H9 (cell line): Measurements from ENCODE around the gene IER3. TPM values are rescaled to one million over a fixed set of nuclear protein-coding genes. Genes with fewer than 3 reads are reported as not detected.

ENCODE experiments used
- DNase-seq: peaks from one replicate; pipeline ENCODE4 v3.0.0-alpha.2; 2017
- H2AFZ ChIP-seq: one replicate; pipeline ENCODE4 v1.6.1; 2013; ENCODE audit warnings: mild to moderate bottlenecking, low read length, control low read depth, moderate library complexity
- H2AK5ac ChIP-seq: 2 replicates; pipeline ENCODE4 v1.6.1; 2013; ENCODE audit warnings: low read length, control low read depth, mixed read lengths; ENCODE audit not compliant: insufficient read length
- H2BK120ac ChIP-seq: one replicate; pipeline ENCODE4 v1.6.1; 2013; ENCODE audit warnings: low read depth, mild to moderate bottlenecking, low read length, control low read depth, inconsistent platforms; ENCODE audit not compliant: poor library complexity, severe bottlenecking
- H2BK12ac ChIP-seq: 2 replicates; pipeline ENCODE4 v1.6.1; 2013; ENCODE audit warnings: low read length, control low read depth, mixed read lengths, low read depth; ENCODE audit not compliant: insufficient read length
- H2BK15ac ChIP-seq: 2 replicates; pipeline ENCODE4 v1.6.1; 2013; ENCODE audit warnings: low read depth, low read length, control low read depth
- H2BK20ac ChIP-seq: one replicate; pipeline ENCODE4 v1.6.1; 2013; ENCODE audit warnings: low read depth, mild to moderate bottlenecking, low read length, control low read depth, inconsistent platforms; ENCODE audit not compliant: poor library complexity, severe bottlenecking
- H2BK5ac ChIP-seq: 2 replicates; pipeline ENCODE4 v1.6.1; 2013; ENCODE audit warnings: low read length, control low read depth, mixed read lengths; ENCODE audit not compliant: insufficient read length
- H3K14ac ChIP-seq: 2 replicates; pipeline ENCODE4 v1.6.1; 2013; ENCODE audit warnings: low read length, control low read depth; ENCODE audit not compliant: insufficient read depth
- H3K18ac ChIP-seq: 2 replicates; pipeline ENCODE4 v1.6.1; 2013; ENCODE audit warnings: low read depth, mild to moderate bottlenecking, mixed read lengths, low read length, control low read depth; ENCODE audit not compliant: insufficient read length
- H3K23ac ChIP-seq: 2 replicates; pipeline ENCODE4 v1.6.1; 2013; ENCODE audit warnings: low read length, control low read depth, mixed read lengths, low read depth; ENCODE audit not compliant: insufficient read length
- H3K23me2 ChIP-seq: 2 replicates; pipeline ENCODE4 v1.6.1; 2013; ENCODE audit warnings: low read depth, mild to moderate bottlenecking, mixed read lengths, low read length, control low read depth; ENCODE audit not compliant: insufficient read length, poor library complexity, severe bottlenecking
- H3K27ac ChIP-seq: 2 replicates; pipeline ENCODE4 v1.5.1; 2013; ENCODE audit warnings: low read length, control low read depth, mixed read lengths, low read depth; ENCODE audit not compliant: insufficient read length
- H3K27me3 ChIP-seq: 2 replicates; pipeline ENCODE4 v1.6.1; 2013; ENCODE audit warnings: low read length, control low read depth, inconsistent platforms; ENCODE audit not compliant: insufficient read depth
- H3K4ac ChIP-seq: 2 replicates; pipeline ENCODE4 v1.6.1; 2013; ENCODE audit warnings: low read depth, mild to moderate bottlenecking, control low read depth, inconsistent platforms, low read length, moderate library complexity
- H3K4me1 ChIP-seq: 2 replicates; pipeline ENCODE4 v1.6.1; 2013; ENCODE audit warnings: low read length, control low read depth, inconsistent platforms; ENCODE audit not compliant: insufficient read depth
- H3K4me2 ChIP-seq: 2 replicates; pipeline ENCODE4 v1.6.1; 2013; ENCODE audit warnings: low read length, control low read depth, mixed read lengths; ENCODE audit not compliant: insufficient read length, insufficient read depth
- H3K56ac ChIP-seq: 2 replicates; pipeline ENCODE4 v1.6.1; 2013; ENCODE audit warnings: low read depth, mild to moderate bottlenecking, mixed read lengths, low read length, control low read depth; ENCODE audit not compliant: insufficient read length
- H3K79me1 ChIP-seq: 2 replicates; pipeline ENCODE4 v1.6.1; 2013; ENCODE audit warnings: low read depth, mild to moderate bottlenecking, moderate library complexity, low read length, control low read depth, inconsistent platforms; ENCODE audit not compliant: insufficient read depth, poor library complexity, severe bottlenecking
- H3K79me2 ChIP-seq: 2 replicates; pipeline ENCODE4 v1.6.1; 2013; ENCODE audit warnings: low read length, control low read depth, inconsistent platforms; ENCODE audit not compliant: insufficient read depth
- H3K9ac ChIP-seq: 2 replicates; pipeline ENCODE4 v1.6.1; 2013; ENCODE audit warnings: low read length, control low read depth, mixed read lengths; ENCODE audit not compliant: insufficient read length; ENCODE audit errors: extremely low read depth
- H3K9me3 ChIP-seq: one replicate; pipeline ENCODE4 v1.6.1; 2013; ENCODE audit warnings: low read depth, low read length, inconsistent platforms; ENCODE audit not compliant: control insufficient read depth
- H3T11ph ChIP-seq: one replicate; pipeline ENCODE4 v1.6.1; 2013; ENCODE audit warnings: mild to moderate bottlenecking, low read length, control low read depth, inconsistent platforms
- H4K20me1 ChIP-seq: one replicate; pipeline ENCODE4 v1.6.1; 2013; ENCODE audit not compliant: control insufficient read depth, insufficient read length, insufficient read depth
- H4K5ac ChIP-seq: 2 replicates; pipeline ENCODE4 v1.6.1; 2013; ENCODE audit warnings: low read depth, mild to moderate bottlenecking, mixed read lengths, low read length, control low read depth; ENCODE audit not compliant: insufficient read length
- H4K8ac ChIP-seq: replicated peaks from 2 replicates; pipeline ENCODE4 v1.6.1; 2013; ENCODE audit warnings: low read length, control low read depth, mixed read lengths, low read depth; ENCODE audit not compliant: insufficient read length
- H4K91ac ChIP-seq: 2 replicates; pipeline ENCODE4 v1.6.1; 2013; ENCODE audit warnings: low read depth, mild to moderate bottlenecking, moderate library complexity, mixed read lengths, low read length, control low read depth; ENCODE audit not compliant: insufficient read length
- H3K27ac Mint-ChIP-seq, 3 experiments: 2 replicates in 2 of 3; 3 replicates in 1 of 3; pipeline ENCODE4 v1.8.0; 2020 to 2021; ENCODE audit warnings: mixed read lengths in 3 of 3, mild to moderate bottlenecking in 1 of 3, moderate library complexity in 1 of 3
- H3K27me3 Mint-ChIP-seq: 2 replicates; pipeline ENCODE4 v1.8.0; 2021; ENCODE audit warnings: low read depth, mild to moderate bottlenecking, moderate library complexity, mixed read lengths
- H3K36me3 Mint-ChIP-seq, 3 experiments: 2 replicates in 2 of 3; 3 replicates in 1 of 3; pipeline ENCODE4 v1.8.0; 2020 to 2021; ENCODE audit warnings: low read depth in 3 of 3, mixed read lengths in 3 of 3; ENCODE audit not compliant: insufficient read depth in 1 of 3
- H3K4me1 Mint-ChIP-seq, 2 experiments: 2 replicates each; pipeline ENCODE4 v1.8.0; 2020; ENCODE audit warnings: mixed read lengths in 2 of 2
- H3K4me3 Mint-ChIP-seq, 2 experiments: 2 replicates in 1 of 2; 3 replicates in 1 of 2; pipeline ENCODE4 v1.8.0; 2020 to 2021; ENCODE audit warnings: mild to moderate bottlenecking in 2 of 2, mixed read lengths in 2 of 2, moderate library complexity in 1 of 2
- H3K9me3 Mint-ChIP-seq, 2 experiments: 2 replicates in 1 of 2; 3 replicates in 1 of 2; pipeline ENCODE4 v1.8.0; 2020; ENCODE audit warnings: mild to moderate bottlenecking in 2 of 2, mixed read lengths in 2 of 2, moderate library complexity in 1 of 2
- WGBS: extraction: QIAGEN DNeasy Blood & Tissue Kit; methylation state at CpG from one replicate; pipeline ENCODE4 v1.1.7; 2013; ENCODE audit warnings: missing lambda C conversion rate, low lambda C conversion rate, mixed read lengths; ENCODE audit not compliant: insufficient read length; ENCODE audit errors: extremely low coverage; 5-methylcytosine and 5-hydroxymethylcytosine counted together
- total RNA-seq: library from RNA; stranded (reverse); gene quantifications from 2 replicates; pipeline ENCODE4 v1.2.1, GENCODE V29; 2021
- TF ChIP-seq, protein P1 (sequence below): fragments of 200-600 bp; sonication (generic); conservative IDR thresholded peaks from 3 replicates; pipeline ENCODE4 v1.8.0; 2021; ENCODE audit warnings: antibody characterized with exemption, mild to moderate bottlenecking

IER3 gene
- total RNA-seq, 1 experiment from 2014 or later = 43.5 TPM

DNA sequence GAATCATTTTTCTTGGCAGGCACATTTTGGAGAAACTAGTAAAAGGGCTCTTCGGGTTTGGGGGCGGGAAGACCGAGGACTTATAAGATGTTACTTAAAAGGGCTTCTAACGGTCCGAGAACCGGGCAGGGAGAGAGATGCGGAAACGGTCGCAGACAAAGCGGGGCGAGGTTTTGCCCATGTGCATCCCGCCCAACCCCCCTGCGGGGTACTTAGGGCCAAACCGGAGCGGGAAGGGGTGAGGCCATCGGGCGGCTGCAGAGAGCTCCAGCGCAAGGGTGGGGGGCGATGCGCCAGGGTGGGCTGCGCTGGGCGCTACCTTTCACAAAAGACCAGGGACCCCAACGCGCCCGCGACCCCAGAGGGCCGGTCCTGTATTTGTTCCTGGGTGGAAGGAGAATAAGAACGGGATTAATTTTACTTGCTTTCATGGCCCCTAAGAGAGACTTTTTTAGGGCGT, 23.6 kb downstream of the IER3 start:
- Histone ChIP-seq H2BK120ac (peak overlapping the region; percentile 74), H2BK5ac (no peak overlapping the region)

More for the DNA sequence above, 23.6 kb downstream of the IER3 start:
- H4K8ac ChIP-seq = no peak overlapping the region
- H3K23ac ChIP-seq = no peak overlapping the region
- peak overlapping the region; percentile 99 to 100 (median 99) for H3K27ac Mint-ChIP-seq
- H3K23me2 ChIP-seq = peaks cover 15% of the 10 kb centered on the region
- H3K79me1 ChIP-seq = no peaks in the 10 kb centered on the region
- peak overlapping the region; percentile 93 to 98 for H3K4me3 Mint-ChIP-seq
- no CpG with 5 or more reads among the region's 29 CpGs for WGBS
- DNase-seq = peak; percentile 59
- no peak overlapping the region for H3K56ac ChIP-seq
- H3K4me1 Mint-ChIP-seq = peaks cover 39 to 55% of the 10 kb centered on the region in 2 experiments
- no peak overlapping the region for H2BK12ac ChIP-seq
- H2AK5ac ChIP-seq = no peak overlapping the region
- H3K27me3 Mint-ChIP-seq = peaks cover 5% of the 10 kb centered on the region; the same call in 1 of the 2 replicates
- H3K27ac ChIP-seq = peak overlapping the region; percentile 66
- peak overlapping the region; percentile 99 for H3K9ac ChIP-seq
- no peak overlapping the region for H2BK20ac ChIP-seq
- peak overlapping the region; percentile 86 for H3T11ph ChIP-seq
- peak overlapping the region; percentile 64; the same call in 1 of the 2 replicates for H3K14ac ChIP-seq
- no peaks in the 10 kb centered on the region for H3K4me1 ChIP-seq
- H3K9me3 ChIP-seq = no peaks in the 10 kb centered on the region
- TF ChIP-seq, protein P1, sequence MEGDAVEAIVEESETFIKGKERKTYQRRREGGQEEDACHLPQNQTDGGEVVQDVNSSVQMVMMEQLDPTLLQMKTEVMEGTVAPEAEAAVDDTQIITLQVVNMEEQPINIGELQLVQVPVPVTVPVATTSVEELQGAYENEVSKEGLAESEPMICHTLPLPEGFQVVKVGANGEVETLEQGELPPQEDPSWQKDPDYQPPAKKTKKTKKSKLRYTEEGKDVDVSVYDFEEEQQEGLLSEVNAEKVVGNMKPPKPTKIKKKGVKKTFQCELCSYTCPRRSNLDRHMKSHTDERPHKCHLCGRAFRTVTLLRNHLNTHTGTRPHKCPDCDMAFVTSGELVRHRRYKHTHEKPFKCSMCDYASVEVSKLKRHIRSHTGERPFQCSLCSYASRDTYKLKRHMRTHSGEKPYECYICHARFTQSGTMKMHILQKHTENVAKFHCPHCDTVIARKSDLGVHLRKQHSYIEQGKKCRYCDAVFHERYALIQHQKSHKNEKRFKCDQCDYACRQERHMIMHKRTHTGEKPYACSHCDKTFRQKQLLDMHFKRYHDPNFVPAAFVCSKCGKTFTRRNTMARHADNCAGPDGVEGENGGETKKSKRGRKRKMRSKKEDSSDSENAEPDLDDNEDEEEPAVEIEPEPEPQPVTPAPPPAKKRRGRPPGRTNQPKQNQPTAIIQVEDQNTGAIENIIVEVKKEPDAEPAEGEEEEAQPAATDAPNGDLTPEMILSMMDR = no peak
- H3K4me2 ChIP-seq = peak overlapping the region; percentile 18
- H4K20me1 ChIP-seq = no peaks in the 10 kb centered on the region
- no peaks in the 10 kb centered on the region for H3K27me3 ChIP-seq
- H3K18ac ChIP-seq = peak overlapping the region; percentile 69
- peaks cover 6 to 7% of the 10 kb centered on the region in 2 experiments; a peak in 4 of 5 replicates for H3K9me3 Mint-ChIP-seq
- H4K5ac ChIP-seq = no peak overlapping the region
- no peak overlapping the region for H2BK15ac ChIP-seq
- peak overlapping the region; percentile 78; the same call in 1 of the 2 replicates for H3K4ac ChIP-seq
- H2AFZ ChIP-seq = no peak overlapping the region
- peaks cover 45 to 56% (median 54%) of the 10 kb centered on the region in 3 experiments for H3K36me3 Mint-ChIP-seq
- peaks cover 11% of the 10 kb centered on the region; the same call in 1 of the 2 replicates for H3K79me2 ChIP-seq
- no peak overlapping the region for H4K91ac ChIP-seq
